SIG-M5 treated with dmso at 0.1 percent for 504 hours (cell line): ENCODE results near the gene EEF1AKMT4.
"Not testable (repeated sequence)": the region's sequence is repeated elsewhere in the genome, so short reads cannot be mapped to it uniquely, and the experiment has no call there.

Source experiments
- DNase-seq: peaks from one replicate; lab custom pipeline; 2025; ENCODE audit not compliant: unreplicated experiment; lab: John Stamatoyannopoulos, UW

The EEF1AKMT4 gene

GRCh38 chr3:184259878-184260723 lies 10.6 kb downstream of the EEF1AKMT4 start:
- DNase-seq = peak; percentile 53

- DNase-seq = no peak
Observed at GRCh38 chr3:184260724-184261269, 11.3 kb downstream of the EEF1AKMT4 start.

DNA sequence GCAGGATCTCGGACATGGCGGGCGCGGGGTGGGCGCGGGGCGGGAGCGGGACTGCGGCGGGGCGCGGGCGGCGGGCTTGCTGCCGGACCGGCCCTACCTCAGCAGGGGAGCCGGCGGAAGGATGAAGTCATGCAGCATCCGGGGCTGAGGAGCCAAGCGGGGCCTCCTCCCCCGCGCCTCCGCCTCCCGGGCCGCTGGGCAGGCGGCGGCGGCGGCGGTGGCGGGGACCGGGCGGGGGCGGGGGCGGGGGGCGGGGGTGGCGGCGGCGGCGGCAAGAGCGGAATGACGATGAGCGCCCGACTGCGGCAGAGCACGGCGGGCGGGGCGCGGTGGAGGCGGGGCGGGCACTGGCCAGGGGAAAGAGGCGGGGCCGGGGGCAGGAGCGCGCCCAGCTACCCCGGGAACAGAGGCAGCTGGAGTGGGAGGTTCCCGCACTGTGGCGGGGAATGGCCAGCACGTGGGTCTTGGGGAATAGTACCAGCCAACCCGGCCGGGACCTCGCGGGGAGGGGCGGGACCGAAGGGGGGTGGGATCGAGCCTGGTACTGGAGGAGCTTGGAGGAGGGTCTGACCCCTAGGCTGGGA lies 11.9 kb downstream of the EEF1AKMT4 start, which contains the start of gene CAMK2N2:
Gene CAMK2N2 (minus strand): TSS at position 284 of the 584 bp plus-strand sequence. CDS start 268 bp downstream, at position 16.
- DNase-seq = peak; percentile 73

DNA sequence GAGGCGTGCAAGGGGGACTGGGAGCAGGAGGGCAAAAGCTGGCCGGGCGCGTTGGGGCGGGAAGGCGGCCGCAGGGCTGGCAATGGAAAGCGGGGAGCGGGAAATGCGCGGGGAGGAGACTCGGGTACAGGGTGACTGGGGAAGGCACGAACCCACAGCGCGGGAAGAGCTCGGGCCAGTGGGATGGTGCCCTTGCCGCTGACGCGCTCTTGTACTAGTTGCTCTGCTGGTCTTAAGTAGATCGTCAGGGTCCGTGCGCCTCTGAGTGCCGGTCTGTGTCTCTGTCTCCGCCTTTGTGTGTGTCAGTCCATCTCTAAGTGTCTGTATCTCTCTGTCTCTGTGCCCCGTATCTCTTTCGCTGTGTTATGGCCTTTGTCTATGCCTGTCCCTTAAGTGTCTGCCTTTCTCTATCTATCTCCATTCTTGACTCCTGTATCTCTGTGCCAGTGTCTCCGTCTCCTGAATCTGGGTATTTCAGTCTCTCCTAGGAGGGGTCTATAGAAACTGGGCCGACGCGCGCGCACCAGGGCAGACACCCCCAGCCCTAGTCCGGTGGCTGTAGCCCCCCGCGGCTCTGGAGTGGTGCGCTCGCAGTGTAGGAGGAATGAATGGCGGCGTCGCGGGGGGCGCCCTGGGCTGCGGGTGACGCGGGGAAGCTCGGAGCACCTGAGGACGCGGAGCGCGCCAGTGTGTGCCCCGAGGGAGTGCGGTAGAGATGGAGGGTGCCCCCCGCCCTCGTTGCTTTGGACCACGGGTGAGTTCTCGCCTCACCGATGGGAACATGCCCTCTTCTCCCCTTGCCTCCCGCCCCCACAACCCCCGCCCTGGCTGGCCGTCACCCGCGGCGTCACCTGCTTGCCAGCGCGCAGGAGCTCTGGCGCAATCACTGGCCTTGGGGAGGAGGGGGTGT lies 12.6 kb downstream of the EEF1AKMT4 start:
- peak; percentile 49 for DNase-seq

- DNase-seq = peak; percentile 31
Observed at GRCh38 chr3:184262764-184263179, 13.3 kb downstream of the EEF1AKMT4 start.

DNA sequence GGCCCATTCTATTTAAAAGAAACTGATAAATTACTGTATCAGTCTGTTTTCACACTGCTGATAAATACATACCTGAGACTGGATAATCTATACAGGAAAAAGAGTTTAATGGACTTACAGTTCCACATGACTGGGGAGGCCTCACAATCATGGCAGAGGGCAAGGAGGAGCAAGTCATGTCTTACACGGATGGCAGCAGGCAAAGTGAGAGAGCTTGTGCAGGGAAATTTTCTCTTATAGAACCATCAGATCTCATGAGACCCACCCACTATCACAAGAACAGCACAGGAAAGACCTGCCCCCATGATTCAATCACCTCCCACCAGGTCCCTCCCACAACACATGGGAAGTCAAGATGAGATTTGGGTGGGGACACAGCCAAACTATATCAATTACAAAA lies 17.8 kb downstream of the EEF1AKMT4 start:
- not testable (repeated sequence) for DNase-seq

DNA sequence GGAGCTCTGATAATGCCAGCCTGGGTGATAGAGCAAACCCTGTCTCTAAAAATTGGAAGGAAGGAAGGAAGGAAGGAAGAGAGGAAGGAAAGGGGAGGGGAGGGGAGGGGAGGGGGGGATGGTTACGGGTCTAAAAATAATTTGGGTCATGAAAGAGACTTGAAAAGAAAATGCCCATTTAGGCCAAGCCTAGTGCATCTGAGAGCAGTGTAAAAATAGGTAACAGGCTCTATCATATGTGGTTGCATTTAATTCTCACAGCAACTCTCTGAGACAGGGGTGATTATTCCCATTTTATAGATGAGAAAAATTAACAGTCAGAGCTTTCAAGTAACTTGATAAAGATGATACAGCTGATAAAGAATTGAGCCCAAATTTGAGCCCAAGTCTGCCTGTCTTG lies 22.8 kb downstream of the EEF1AKMT4 start:
- no peak for DNase-seq

- no peak for DNase-seq
Observed at GRCh38 chr3:184275381-184275701, 25.9 kb downstream of the EEF1AKMT4 start.

DNA sequence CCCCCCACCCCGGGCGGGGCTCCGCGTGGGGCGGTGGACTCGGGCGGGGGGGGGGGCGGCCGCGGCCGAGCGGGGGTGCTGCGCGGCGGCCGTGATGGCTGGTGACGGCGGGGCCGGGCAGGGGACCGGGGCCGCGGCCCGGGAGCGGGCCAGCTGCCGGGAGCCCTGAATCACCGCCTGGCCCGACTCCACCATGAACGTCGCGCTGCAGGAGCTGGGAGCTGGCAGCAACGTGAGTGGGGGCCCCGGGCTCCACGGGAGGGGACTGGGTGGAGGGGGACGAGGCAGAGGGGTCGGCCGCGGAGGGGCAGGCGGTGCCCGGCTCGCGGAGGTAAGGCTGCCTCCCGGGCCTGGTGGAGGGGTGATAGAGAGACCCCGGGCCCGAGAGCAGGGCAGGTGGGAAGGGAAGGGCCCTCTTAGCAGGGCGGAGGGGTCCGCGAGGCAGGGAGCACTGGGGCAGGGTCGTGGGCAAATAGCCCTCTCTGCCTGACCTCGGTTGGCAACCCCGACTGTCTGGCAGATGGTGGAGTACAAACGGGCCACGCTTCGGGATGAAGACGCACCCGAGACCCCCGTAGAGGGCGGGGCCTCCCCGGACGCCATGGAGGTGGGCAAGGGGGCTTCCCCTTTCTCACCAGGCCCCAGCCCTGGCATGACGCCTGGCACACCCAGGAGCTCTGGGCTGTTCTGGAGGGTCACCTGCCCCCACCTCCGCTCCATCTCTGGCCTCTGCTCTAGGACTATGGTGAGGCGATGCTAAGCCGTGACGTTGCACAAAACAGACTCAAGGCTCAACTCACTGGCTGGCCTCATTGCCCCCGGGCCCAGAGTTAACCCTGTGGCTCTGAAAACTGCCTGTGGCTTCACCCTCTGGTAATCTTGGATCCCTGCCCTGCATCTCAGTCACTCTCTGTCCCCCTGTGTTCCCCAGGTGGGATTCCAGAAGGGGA lies 26.8 kb downstream of the EEF1AKMT4 start, which contains the start of gene ECE2:
Gene ECE2 (plus strand): TSS at position 62 of the 950 bp plus-strand sequence. CDS start 132 bp downstream, at position 194.
- DNase-seq = no peak

GRCh38 chr3:184277366-184277765 lies 27.9 kb downstream of the EEF1AKMT4 start:
- peak; percentile 28 for DNase-seq

GRCh38 chr3:184282941-184283340 lies 33.5 kb downstream of the EEF1AKMT4 start:
- DNase-seq = no peak

- no peak for DNase-seq
Observed at GRCh38 chr3:184283681-184284080, 34.2 kb downstream of the EEF1AKMT4 start.

DNA sequence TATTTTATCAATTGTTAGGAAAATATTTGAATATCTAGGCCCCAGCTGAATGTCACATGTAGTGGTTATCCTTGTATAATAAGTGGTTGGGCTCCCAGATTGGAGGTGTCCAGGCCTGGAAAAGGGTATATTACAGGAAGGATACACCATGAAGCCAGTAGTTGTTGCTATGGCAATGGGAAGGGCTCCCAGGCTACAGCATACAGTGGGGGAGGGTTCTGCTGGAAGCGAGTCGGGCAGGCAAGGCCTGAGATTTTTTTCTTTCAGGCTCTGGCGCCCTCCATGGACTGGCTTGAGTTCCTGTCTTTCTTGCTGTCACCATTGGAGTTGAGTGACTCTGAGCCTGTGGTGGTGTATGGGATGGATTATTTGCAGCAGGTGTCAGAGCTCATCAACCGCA lies 35.2 kb downstream of the EEF1AKMT4 start:
- DNase-seq = peak; percentile 62

GRCh38 chr3:184289426-184289938 lies 40.0 kb downstream of the EEF1AKMT4 start:
- peak; percentile 67 for DNase-seq

- no peak for DNase-seq
Observed at GRCh38 chr3:184290331-184290730, 40.9 kb downstream of the EEF1AKMT4 start.

- DNase-seq = no peak
Observed at GRCh38 chr3:184291044-184291737, 41.7 kb downstream of the EEF1AKMT4 start.

- no peak for DNase-seq
Observed at GRCh38 chr3:184291738-184292445, 42.4 kb downstream of the EEF1AKMT4 start.

DNA sequence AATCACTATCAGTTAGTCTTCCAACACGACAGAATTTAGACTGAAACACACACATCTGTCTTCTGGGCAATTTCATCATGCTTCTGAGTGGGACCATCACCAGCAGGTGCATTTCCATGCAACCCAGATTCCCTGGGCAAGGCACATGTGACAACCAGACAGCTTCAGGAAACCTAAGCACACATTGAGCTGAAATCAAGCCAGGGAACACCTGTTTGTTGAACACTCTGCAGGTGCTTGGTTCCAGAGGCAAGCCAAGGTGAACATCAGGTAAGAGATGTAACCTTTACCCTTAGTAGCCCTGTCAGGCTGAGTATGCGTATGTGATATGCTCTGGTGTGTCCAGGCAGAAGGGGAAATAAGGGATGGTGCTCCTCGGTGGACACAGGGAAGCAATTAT lies 46.3 kb downstream of the EEF1AKMT4 start:
- no peak for DNase-seq
